Hypothalamus (tissue), 51 donors: ENCODE measurements around the gene BCL7C.

ENCODE experiments used
- DNase-seq, 51 donors: peaks; one replicate each; lab custom pipeline; 2025; lab: John Stamatoyannopoulos, UW

The BCL7C gene

GRCh38 chr16:30922960-30923535 lies 29.2 kb upstream of the BCL7C start:
- DNase-seq: peak; percentile 82 to 100 (median 99)

- peak; percentile 88 to 100 (median 100) for DNase-seq
Measured at GRCh38 chr16:30922420-30922959, 28.6 kb upstream of the BCL7C start.

- peak in 49 of 51 donors; percentile 36 to 89 (median 77) for DNase-seq
Measured at GRCh38 chr16:30921748-30922419, 28.0 kb upstream of the BCL7C start.

GRCh38 chr16:30921459-30921747 lies 27.5 kb upstream of the BCL7C start:
- DNase-seq: no peak

- no peak for DNase-seq
Measured at GRCh38 chr16:30920891-30921290, 27.0 kb upstream of the BCL7C start.

- no peak for DNase-seq
Measured at GRCh38 chr16:30918614-30919013, 24.7 kb upstream of the BCL7C start.

- no peak for DNase-seq
Measured at GRCh38 chr16:30914830-30915229, 21.0 kb upstream of the BCL7C start.

GRCh38 chr16:30912794-30913412 lies 19.0 kb upstream of the BCL7C start:
- no peak for DNase-seq

- DNase-seq: no peak
Measured at GRCh38 chr16:30910427-30911029, 16.7 kb upstream of the BCL7C start.

GRCh38 chr16:30907064-30907463 lies 13.2 kb upstream of the BCL7C start:
- no peak for DNase-seq

- no peak for DNase-seq
Measured at GRCh38 chr16:30904114-30904780, 10.4 kb upstream of the BCL7C start.

- DNase-seq: peak in 13 of 51 donors; percentile 8 to 33 (median 15)
Measured at GRCh38 chr16:30903596-30903995, 9.7 kb upstream of the BCL7C start.

- DNase-seq: peak in 1 of 51 donors; percentile 29
Measured at GRCh38 chr16:30903002-30903401, 9.1 kb upstream of the BCL7C start.

- peak in 41 of 51 donors; percentile 7 to 77 (median 53) for DNase-seq
Measured at GRCh38 chr16:30902029-30902972, 8.4 kb upstream of the BCL7C start.

- no peak for DNase-seq
Measured at GRCh38 chr16:30901201-30902028, 7.5 kb upstream of the BCL7C start.

- DNase-seq: no peak
Measured at GRCh38 chr16:30900588-30900987, 6.7 kb upstream of the BCL7C start.

GRCh38 chr16:30899794-30900193 lies 5.9 kb upstream of the BCL7C start:
- no peak for DNase-seq

GRCh38 chr16:30896889-30897733 lies 3.2 kb upstream of the BCL7C start:
- peak; percentile 44 to 94 (median 81) for DNase-seq
